CD14-positive monocyte (primary cell): ENCODE measurements around the gene ATG4D. TPM values are rescaled to one million over a fixed set of nuclear protein-coding genes. Genes with fewer than 3 reads are reported as not detected.

Source experiments
- DNase-seq, 3 donors: peaks; one replicate each; pipeline ENCODE4 v3.0.0-alpha.2; 2011 to 2022
- H2AFZ ChIP-seq: 2 replicates; pipeline ENCODE4 v1.6.0; 2012; ENCODE audit warnings: mild to moderate bottlenecking, low read depth, low read length, inconsistent platforms; ENCODE audit not compliant: insufficient read depth, poor library complexity, severe bottlenecking
- H3K27ac ChIP-seq, 2 donors: 1 replicate in 1 of 2; 2 replicates in 1 of 2; pipeline ENCODE4 v1.5.1; 2012 to 2013; ENCODE audit warnings: low read length in 2 of 2, control low read depth in 1 of 2, inconsistent platforms in 1 of 2, low read depth in 1 of 2, mild to moderate bottlenecking in 1 of 2
- H3K27me3 ChIP-seq, 2 donors: one replicate each; pipeline versions ENCODE4 v1.6.0 to v1.6.1; 2011 to 2013; ENCODE audit warnings: low read length in 2 of 2; ENCODE audit not compliant: control insufficient read depth in 2 of 2, insufficient read depth in 2 of 2
- H3K36me3 ChIP-seq, 2 donors: replicated peaks in 1 of 2; 1 replicate in 1 of 2; 2 replicates in 1 of 2; pipeline versions ENCODE4 v1.5.1 to v1.6.1; 2012 to 2013; ENCODE audit warnings: low read length in 2 of 2, control low read depth in 1 of 2, inconsistent platforms in 1 of 2, mild to moderate bottlenecking in 1 of 2; ENCODE audit not compliant: insufficient read depth in 2 of 2, control insufficient read depth in 1 of 2
- H3K4me1 ChIP-seq, 2 donors: 1 replicate in 1 of 2; 2 replicates in 1 of 2; pipeline versions ENCODE4 v1.5.1 to v1.6.1; 2012 to 2013; ENCODE audit warnings: low read length in 2 of 2, control low read depth in 1 of 2, inconsistent platforms in 1 of 2, mild to moderate bottlenecking in 1 of 2, moderate library complexity in 1 of 2; ENCODE audit not compliant: insufficient read depth in 2 of 2, control insufficient read depth in 1 of 2
- H3K4me2 ChIP-seq: replicated peaks from 2 replicates; pipeline ENCODE3; 2012; ENCODE audit warnings: low read length, moderate library complexity, mild to moderate bottlenecking; ENCODE audit not compliant: poor library complexity, severe bottlenecking; ENCODE audit errors: extremely low read depth
- H3K4me3 ChIP-seq, 3 experiments: fragments of 200-600 bp in 1 of 3; sonication (generic) in 1 of 3; replicated peaks in 1 of 3; 1 replicate in 2 of 3; 2 replicates in 1 of 3; pipeline ENCODE4 v1.5.1; 2011 to 2013; ENCODE audit warnings: low read length in 3 of 3, mild to moderate bottlenecking in 3 of 3, control low read depth in 2 of 3, low read depth in 2 of 3, inconsistent platforms in 1 of 3, moderate library complexity in 1 of 3
- H3K79me2 ChIP-seq: 2 replicates; pipeline ENCODE4 v1.6.0; 2012; ENCODE audit warnings: mild to moderate bottlenecking, control low read depth, inconsistent platforms, low read length, moderate library complexity; ENCODE audit not compliant: insufficient read depth
- H3K9ac ChIP-seq: 2 replicates; pipeline ENCODE4 v1.6.0; 2017; ENCODE audit warnings: low read length, mild to moderate bottlenecking; ENCODE audit not compliant: insufficient read depth, poor library complexity, severe bottlenecking
- H3K9me3 ChIP-seq, 2 donors: replicated peaks in 1 of 2; 1 replicate in 1 of 2; 2 replicates in 1 of 2; pipeline versions ENCODE4 v1.5.1 to v1.6.1; 2012 to 2013; ENCODE audit warnings: low read length in 2 of 2, control low read depth in 1 of 2; ENCODE audit not compliant: control insufficient read depth in 1 of 2, insufficient read depth in 1 of 2
- H4K20me1 ChIP-seq: 2 replicates; pipeline ENCODE4 v1.6.0; 2012; ENCODE audit warnings: mild to moderate bottlenecking, low read length, control low read depth, moderate library complexity; ENCODE audit not compliant: insufficient read depth
- H3K27ac Mint-ChIP-seq, 7 donors: one replicate each; pipeline ENCODE4 v1.8.0; 2020; ENCODE audit warnings: mild to moderate bottlenecking in 7 of 7, mixed read lengths in 7 of 7, moderate library complexity in 6 of 7, inconsistent platforms in 2 of 7
- H3K27me3 Mint-ChIP-seq, 3 donors: one replicate each; pipeline ENCODE4 v1.8.0; 2021 to 2022; ENCODE audit warnings: low read depth in 3 of 3, mild to moderate bottlenecking in 3 of 3, mixed read lengths in 3 of 3, moderate library complexity in 3 of 3, inconsistent platforms in 1 of 3
- H3K36me3 Mint-ChIP-seq, 2 donors: one replicate each; pipeline ENCODE4 v1.8.0; 2020; ENCODE audit warnings: mixed read lengths in 2 of 2, inconsistent platforms in 1 of 2, mild to moderate bottlenecking in 1 of 2
- H3K4me1 Mint-ChIP-seq: one replicate; pipeline ENCODE4 v1.8.0; 2020; ENCODE audit warnings: mild to moderate bottlenecking, mixed read lengths
- H3K4me3 Mint-ChIP-seq, 2 donors: one replicate each; pipeline ENCODE4 v1.8.0; 2020; ENCODE audit warnings: mild to moderate bottlenecking in 2 of 2, mixed read lengths in 2 of 2, moderate library complexity in 1 of 2
- H3K9me3 Mint-ChIP-seq, 7 donors: one replicate each; pipeline ENCODE4 v1.8.0; 2020 to 2022; ENCODE audit warnings: mixed read lengths in 7 of 7, mild to moderate bottlenecking in 6 of 7, moderate library complexity in 6 of 7, inconsistent platforms in 2 of 7
- WGBS: methylation state at CpG from one replicate; pipeline ENCODE4 v1.1.5; 2013; ENCODE audit warnings: missing lambda C conversion rate; ENCODE audit not compliant: insufficient coverage; 5-methylcytosine and 5-hydroxymethylcytosine counted together
- intact Hi-C, 2 donors: fragments of 100-400 bp; cut with micrococcal nuclease; formaldehyde crosslinking; loops; one replicate each; pipeline versions ENCODE4 v1.15.0 to v1.15.1; 2023
- polyA plus RNA-seq, 3 donors: library from polyadenylated mRNA; depleted of rRNA in 1 of 3; unstranded in 2 of 3; stranded (reverse) in 1 of 3; fragments of 300-500 nt in 2 of 3; fragments of >200 nt in 1 of 3; fragmentation: Illumina TruSeq in 2 of 3; gene quantifications; 1 replicate in 2 of 3; 2 replicates in 1 of 3; pipeline ENCODE4 v1.2.3, GENCODE V29; 2012 to 2021
- TF ChIP-seq, protein P1 (sequence below): fragments of 200-600 bp; IDR thresholded peaks from one replicate; pipeline ENCODE4 v1.8.0; 2022; ENCODE audit warnings: antibody characterized with exemption, mild to moderate bottlenecking

Gene ATG4D
- polyA plus RNA-seq, 3 donors, result 10.7 to 52.8 (median 11.9) TPM

DNA sequence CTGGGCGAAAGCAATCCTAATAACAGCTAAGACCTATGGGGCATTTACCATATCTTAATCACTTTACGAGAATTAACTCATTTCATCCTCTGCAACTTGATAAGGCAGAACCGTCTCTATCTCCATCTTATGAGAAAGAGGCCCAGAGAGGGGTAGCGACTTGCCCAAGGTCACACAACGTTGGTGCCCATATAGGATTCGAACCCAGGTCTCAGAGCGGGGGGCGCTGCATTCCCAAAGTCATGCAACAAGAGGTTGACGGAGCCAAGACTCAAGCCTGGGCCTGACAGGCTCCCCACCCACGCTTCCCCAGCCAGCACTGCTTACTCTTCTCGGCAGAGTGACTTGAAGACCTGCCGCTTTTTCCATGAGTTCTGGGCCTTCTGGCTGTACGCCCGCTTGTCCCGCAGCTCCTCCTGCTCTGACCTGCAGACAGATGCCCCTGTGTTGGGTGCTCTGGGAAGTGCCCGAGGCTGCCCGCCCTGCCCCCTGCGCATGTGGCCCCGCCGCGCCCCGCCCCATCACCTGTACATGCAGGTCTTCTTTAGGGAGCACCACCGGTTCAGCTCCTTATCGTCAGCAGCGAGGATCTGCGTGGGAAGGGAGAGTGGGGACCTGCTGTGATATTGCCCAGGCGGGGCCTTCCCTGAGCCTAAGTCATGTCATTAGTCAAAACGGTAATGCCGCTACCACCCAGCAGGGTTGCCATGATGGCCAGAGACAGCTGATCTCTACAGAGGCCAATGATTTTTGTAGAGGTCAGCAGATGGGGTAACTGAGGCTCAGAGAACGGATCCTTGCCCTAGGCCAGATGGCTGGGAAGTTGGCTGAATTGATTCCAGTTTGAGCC is 11.3 kb downstream of the ATG4D start:
- WGBS, result 82% methylated on average over 23 of the region's 30 CpGs
- Mint-ChIP-seq H3K4me1 (peaks cover 15% of the 10 kb centered on the region), H3K27me3 (no peaks in the 10 kb centered on the region), H3K4me3 (no peak overlapping the region), H3K36me3 (peaks cover 69 to 92% of the 10 kb centered on the region in 2 donors), H3K27ac (peak overlapping the region in 1 of 7 donors; percentile 23), H3K9me3 (peaks cover 0 to 8% (median 1%) of the 10 kb centered on the region in 7 donors)
- no peak overlapping the region for H2AFZ ChIP-seq
- H3K79me2 ChIP-seq, result peaks cover 6% of the 10 kb centered on the region
- peaks cover 5 to 6% of the 10 kb centered on the region in 2 donors for H3K4me1 ChIP-seq
- H3K27me3 ChIP-seq, result no peaks in the 10 kb centered on the region
- H3K9me3 ChIP-seq, result peaks cover 0 to 4% of the 10 kb centered on the region in 2 donors
- intact Hi-C loops, result no loop called here
- peak overlapping the region in 1 of 2 donors; percentile 23 for H3K27ac ChIP-seq
- H4K20me1 ChIP-seq, result peaks cover 44% of the 10 kb centered on the region
- TF ChIP-seq, protein P1, sequence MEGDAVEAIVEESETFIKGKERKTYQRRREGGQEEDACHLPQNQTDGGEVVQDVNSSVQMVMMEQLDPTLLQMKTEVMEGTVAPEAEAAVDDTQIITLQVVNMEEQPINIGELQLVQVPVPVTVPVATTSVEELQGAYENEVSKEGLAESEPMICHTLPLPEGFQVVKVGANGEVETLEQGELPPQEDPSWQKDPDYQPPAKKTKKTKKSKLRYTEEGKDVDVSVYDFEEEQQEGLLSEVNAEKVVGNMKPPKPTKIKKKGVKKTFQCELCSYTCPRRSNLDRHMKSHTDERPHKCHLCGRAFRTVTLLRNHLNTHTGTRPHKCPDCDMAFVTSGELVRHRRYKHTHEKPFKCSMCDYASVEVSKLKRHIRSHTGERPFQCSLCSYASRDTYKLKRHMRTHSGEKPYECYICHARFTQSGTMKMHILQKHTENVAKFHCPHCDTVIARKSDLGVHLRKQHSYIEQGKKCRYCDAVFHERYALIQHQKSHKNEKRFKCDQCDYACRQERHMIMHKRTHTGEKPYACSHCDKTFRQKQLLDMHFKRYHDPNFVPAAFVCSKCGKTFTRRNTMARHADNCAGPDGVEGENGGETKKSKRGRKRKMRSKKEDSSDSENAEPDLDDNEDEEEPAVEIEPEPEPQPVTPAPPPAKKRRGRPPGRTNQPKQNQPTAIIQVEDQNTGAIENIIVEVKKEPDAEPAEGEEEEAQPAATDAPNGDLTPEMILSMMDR, result no peak
- H3K36me3 ChIP-seq, result peaks cover 73 to 96% of the 10 kb centered on the region in 2 donors
- H3K4me3 ChIP-seq, result no peak overlapping the region
- DNase-seq, result no peak
- no peak overlapping the region for H3K9ac ChIP-seq
- H3K4me2 ChIP-seq, result no peak overlapping the region

DNA sequence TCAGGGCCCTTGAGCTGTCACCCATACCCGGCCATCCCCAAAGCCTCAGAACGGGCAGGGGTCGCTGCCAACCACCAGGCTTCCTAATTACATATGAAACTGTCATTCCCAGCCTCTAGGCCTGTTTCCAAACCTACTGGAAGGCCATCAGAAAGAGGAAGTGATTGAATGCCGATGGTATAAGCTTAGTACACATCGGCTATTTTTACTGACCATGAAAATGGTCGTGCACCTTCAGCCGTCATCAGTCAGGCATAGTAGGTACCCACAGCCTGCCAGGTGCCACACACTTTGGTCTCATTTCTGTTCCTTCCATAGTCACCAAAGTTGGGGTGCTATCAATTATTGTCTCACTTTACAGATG is 11.9 kb downstream of the ATG4D start:
- Mint-ChIP-seq H3K36me3 (peaks cover 69 to 92% of the 10 kb centered on the region in 2 donors), H3K4me3 (no peak overlapping the region), H3K27ac (peak overlapping the region in 2 of 7 donors; percentile 41 to 60), H3K4me1 (peaks cover 15% of the 10 kb centered on the region), H3K9me3 (peaks cover 0 to 8% (median 1%) of the 10 kb centered on the region in 7 donors), H3K27me3 (no peaks in the 10 kb centered on the region)
- Histone ChIP-seq H3K27ac (peak overlapping the region in 1 of 2 donors; percentile 23), H3K36me3 (peaks cover 74 to 96% of the 10 kb centered on the region in 2 donors), H3K4me2 (no peak overlapping the region), H3K27me3 (no peaks in the 10 kb centered on the region), H3K9ac (no peak overlapping the region), H3K79me2 (peaks cover 6% of the 10 kb centered on the region), H3K9me3 (peaks cover 0 to 4% of the 10 kb centered on the region in 2 donors), H4K20me1 (peaks cover 44% of the 10 kb centered on the region), H3K4me1 (peaks cover 5 to 6% of the 10 kb centered on the region in 2 donors), H3K4me3 (no peak overlapping the region), H2AFZ (no peak overlapping the region)
- 11% methylated on average over 3 of the region's 7 CpGs for WGBS
- TF ChIP-seq, protein P1, result no peak
- intact Hi-C loops, result no loop called here
- peak in 1 of 3 donors; percentile 10 for DNase-seq
